ENCODE results near the gene ZFP92.
"Not testable (repeated sequence)": the region's sequence is repeated elsewhere in the genome, so short reads cannot be mapped to it uniquely, and the experiment has no call there.

The ZFP92 gene

DNA sequence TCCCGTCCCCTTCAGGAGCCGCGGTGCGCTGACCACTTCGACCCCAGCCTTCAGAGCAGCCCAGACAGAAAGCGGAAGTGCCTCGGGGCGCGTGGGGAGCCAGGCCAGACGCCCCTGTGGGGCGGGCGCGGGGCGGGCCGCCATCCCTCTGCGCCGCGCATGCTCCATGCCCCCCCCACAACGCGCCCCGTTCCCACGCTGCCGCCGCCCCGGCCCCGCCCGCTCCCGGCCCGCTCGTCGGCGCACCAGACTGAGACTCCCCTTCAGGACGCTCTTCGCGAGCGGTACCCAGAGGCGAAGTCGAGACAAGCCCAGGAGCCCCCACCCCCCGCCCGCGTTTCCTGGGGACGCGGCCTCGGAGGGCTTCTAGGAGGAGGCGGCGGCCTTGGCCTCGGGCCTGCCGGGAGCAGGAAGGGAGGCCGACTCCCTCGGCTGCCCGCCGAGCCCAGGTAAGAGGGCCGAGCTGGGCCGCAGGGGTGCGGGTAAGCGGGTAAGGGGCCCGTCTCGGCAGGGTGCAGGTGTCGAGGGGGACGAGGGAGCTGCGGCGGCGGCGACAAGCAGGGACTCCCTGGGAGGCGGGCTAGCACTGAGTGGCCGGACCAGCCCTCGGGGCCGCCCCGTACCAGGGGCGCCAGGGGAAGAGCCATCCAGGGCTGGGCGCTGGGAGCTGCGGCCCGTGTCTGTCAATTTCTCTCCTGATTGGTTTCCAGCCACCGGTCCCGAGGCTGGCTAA, at the start of gene ZFP92:
Gene ZFP92 (plus strand): TSS at position 218 of the 733 bp plus-strand sequence. CDS start 6,851 bp downstream, outside the sequence.
- no peak for DNase-seq

GRCh38 chrX:153361781-153362397, 49.4 kb upstream of the ZFP92 start:
- DNase-seq, result no peak

GRCh38 chrX:153365670-153366069, 45.6 kb upstream of the ZFP92 start:
- no peak for DNase-seq

DNA sequence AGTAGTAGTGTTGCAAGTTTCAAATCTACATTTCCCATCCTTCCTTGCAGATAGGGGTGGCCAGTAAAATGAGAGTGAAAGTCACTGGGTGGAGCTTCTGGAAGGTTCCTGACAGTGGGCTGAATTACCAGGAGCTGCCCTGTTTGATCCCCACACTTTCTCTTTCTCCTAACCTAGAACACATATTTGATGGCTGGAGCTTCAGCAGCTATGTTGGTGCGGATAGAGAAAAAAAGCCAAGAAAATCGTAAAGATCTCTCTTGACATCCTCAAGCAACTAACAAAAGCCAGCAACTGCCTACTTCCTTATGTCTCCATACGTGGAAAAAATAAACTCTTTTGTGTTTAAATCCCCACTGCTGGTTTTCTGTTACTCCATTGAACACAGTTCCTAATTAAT, 45.2 kb upstream of the ZFP92 start:
- DNase-seq, result no peak

- DNase-seq, result no peak
Observed at GRCh38 chrX:153366878-153367538, 44.3 kb upstream of the ZFP92 start.

DNA sequence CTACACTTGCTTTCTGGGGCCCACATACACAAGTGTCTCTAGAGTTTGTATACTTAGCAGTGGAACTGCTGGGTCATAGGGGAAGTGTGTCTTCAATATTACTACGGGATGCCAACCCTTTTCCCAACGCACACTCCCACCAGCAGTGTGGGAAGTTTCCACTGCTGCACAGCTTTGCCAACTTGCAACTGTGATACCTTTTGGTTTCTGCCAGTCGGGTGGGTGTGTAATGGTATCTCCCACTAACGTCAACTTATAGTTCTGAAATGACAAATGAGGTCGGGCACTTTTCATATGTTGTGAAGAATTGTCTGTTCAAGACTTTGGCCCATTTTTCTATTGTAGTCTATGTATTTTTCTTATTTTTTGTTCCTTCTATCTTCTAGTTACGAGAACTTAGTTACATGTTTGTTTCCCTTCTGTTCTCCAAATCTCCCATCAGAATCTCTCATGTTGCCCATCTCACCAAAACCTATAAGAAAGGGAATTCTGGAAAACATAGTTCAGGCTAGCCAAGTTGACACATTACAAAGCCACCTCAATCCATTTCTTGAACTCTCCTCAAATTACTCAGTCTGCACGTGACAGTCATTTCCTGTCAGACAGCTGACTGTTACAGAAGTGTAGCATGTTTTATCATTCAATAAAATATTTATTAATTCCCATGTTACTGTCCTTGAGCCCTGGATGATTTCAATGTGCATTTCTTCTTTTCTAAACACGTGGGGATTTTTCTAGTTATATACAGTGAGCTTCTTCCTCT, 40.8 kb upstream of the ZFP92 start:
- DNase-seq, result no peak

GRCh38 chrX:153371256-153371655, 40.0 kb upstream of the ZFP92 start:
- no peak for DNase-seq

DNA sequence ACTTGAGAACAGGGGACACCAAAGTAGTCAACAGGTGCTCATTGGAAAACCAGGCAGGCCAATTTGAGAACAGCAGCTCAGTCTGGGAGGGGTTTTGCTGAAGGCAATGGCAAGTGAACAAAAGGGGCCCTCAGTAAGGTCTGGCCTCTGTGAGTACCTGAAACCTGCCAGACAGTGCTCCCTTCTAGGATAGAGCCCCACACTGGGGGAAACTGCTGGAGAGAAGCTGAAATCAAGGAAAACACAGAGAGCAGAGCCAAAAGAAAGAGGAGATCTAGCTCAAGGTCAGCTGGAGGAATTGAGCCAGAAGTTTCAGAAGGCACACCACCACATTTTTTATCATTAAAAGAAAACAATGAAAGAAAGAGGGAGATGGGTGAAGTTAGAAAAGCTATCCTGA, 38.3 kb upstream of the ZFP92 start:
- no peak for DNase-seq

- no peak for DNase-seq
Observed at GRCh38 chrX:153374426-153374825, 36.8 kb upstream of the ZFP92 start.

GRCh38 chrX:153375571-153375970, 35.7 kb upstream of the ZFP92 start:
- DNase-seq, result no peak

DNA sequence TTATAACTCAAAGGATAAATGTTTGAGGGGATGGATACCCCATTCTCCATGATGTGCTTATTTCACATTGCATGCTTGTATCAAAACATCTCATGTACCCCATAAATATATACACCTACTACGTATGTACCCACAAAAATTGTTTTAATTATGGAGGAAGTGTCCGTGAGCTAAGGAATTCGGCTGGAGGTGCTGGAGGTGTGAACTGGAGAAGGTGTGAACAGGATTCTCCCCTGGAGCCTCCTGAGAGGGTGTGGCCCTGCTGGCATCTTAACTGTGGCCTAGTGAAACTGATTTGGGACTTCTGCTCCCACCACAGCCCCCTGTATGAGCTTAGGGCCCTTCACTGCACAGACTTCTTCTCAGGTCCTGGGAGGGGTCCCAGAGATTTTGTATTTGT, 33.5 kb upstream of the ZFP92 start:
- DNase-seq, result no peak

DNA sequence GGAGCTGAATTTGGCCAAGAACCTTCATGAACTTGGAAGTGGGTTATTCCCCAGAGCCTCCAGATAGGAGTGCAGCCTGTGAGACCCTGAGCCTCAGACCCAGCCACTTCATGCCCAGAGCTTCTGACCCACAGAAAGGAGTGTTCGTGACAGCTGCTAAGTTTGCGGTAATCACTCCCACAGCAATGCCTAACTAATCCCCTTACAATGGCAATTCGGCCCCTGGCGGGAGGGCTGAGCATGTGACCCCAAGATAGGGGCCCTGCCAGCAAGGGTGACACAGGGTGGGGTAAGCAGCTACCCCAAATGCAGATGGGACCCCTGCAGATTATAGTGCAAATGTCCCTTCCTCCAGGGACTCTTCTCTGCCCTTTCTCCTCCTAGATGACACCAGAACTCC, 32.7 kb upstream of the ZFP92 start:
- no peak for DNase-seq

- no peak for DNase-seq
Observed at GRCh38 chrX:153379508-153379907, 31.8 kb upstream of the ZFP92 start.

DNA sequence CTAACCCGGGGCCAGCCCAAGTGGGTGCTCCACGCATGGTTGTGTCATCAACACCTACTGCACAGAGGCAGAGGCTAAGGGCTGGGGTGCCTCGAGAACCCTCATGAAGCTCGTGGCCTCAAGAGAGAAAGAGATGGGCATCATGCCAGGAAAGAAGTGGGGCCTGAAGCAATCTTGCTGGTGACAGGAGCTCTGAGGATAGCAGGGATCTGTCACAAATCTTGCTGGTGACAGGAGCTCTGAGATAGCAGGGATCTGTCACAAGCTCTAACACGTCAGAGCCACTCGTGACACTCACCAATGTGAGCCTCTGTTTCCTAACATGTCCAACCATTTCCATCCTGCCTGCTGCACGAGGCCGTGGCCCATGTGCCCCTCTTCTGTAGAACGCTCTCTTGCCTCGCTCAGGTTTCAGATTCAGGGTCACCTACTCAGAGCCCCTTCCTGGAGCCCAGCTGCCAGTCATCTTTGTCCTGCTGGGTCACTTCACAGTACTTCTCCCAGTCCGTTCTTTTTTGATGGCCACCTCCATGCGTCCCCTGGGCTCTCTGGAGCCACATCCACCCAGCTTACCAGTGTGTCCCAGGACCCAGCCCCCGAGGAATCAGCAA, 31.2 kb upstream of the ZFP92 start:
- DNase-seq, result no peak

- DNase-seq, result no peak
Observed at GRCh38 chrX:153380691-153381090, 30.6 kb upstream of the ZFP92 start.

DNA sequence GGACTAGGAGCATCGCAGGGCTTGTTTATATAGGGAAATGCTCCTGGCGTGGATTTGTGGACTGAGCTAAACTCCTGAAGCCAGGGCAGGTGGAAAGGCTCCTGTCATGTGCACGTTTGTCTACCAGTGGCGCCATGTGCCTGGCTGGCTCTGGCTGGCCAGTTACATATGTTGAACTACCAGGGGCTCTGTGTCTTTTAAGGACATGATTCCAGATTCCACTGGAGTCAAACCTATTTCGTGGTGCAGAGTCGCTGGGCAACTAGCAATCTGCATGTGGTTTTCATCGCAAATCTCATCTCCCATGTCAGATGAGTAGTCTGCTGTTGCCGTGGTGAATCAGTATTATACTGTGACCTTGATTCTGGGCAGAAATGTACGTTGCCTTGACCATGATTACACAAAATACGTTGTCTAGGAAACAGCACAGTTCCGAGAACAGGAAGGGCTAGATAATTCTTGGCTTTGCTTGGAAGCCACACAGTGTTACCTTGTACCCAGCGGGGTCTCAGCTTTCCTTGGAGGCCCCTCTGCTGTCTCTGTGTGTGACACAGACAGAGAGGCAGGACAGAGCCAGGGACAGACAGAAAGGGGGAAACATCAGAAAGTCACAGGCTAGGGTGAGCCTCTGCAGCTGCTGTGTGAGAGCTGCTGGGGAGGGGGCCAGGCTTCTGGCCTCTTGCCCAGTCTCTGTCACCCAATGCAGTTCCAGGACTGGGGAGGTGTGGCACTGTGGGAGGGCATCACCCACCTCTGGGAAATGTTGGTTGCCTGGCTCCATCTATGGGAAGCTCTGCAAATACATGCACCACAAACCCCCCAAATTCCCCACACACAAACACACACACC, 29.4 kb upstream of the ZFP92 start:
- peak; percentile 74 for DNase-seq

GRCh38 chrX:153382563-153383482, 28.4 kb upstream of the ZFP92 start:
- DNase-seq, result no peak

GRCh38 chrX:153384390-153384789, 26.9 kb upstream of the ZFP92 start:
- no peak for DNase-seq

GRCh38 chrX:153384973-153385372, 26.3 kb upstream of the ZFP92 start:
- not testable (repeated sequence) for DNase-seq

DNA sequence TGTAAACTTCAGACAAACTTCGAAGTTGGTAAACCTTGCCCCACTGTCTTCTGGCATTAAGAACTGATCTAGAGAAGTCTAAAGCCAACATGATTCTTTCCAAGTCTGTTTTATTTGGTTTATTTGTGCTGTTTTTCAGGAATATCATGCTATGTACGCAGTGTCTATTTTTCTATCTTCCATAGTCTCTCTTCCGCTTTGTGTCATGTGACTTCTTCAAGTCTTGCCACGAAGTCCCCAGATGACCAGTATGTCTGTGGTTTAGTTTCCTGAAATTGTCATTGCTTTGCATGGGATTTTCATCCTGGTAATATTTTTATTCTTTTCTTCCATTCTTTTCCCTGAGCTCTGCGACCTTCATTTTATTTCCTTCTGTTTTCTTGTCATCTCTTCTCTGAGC, 25.2 kb upstream of the ZFP92 start:
- no peak for DNase-seq

- no peak for DNase-seq
Observed at GRCh38 chrX:153387345-153387744, 23.9 kb upstream of the ZFP92 start.
